PC-3 (cell line): Measurements from ENCODE around the gene RDX.

Experiments
- EZH2 ChIP-seq: fragments of 300-600 bp; sonication (generic); IDR thresholded peaks from one replicate; pipeline ENCODE4 v1.6.1; 2017; ENCODE audit warnings: antibody characterized with exemption, mild to moderate bottlenecking, low read length; ENCODE audit not compliant: unreplicated experiment
- TF ChIP-seq, protein P1 (sequence below): fragments of 300-600 bp; sonication (generic); conservative IDR thresholded peaks from 2 replicates; pipeline ENCODE4 v1.5.1; 2017; ENCODE audit warnings: antibody characterized with exemption, low read depth, mild to moderate bottlenecking, low read length

DNA sequence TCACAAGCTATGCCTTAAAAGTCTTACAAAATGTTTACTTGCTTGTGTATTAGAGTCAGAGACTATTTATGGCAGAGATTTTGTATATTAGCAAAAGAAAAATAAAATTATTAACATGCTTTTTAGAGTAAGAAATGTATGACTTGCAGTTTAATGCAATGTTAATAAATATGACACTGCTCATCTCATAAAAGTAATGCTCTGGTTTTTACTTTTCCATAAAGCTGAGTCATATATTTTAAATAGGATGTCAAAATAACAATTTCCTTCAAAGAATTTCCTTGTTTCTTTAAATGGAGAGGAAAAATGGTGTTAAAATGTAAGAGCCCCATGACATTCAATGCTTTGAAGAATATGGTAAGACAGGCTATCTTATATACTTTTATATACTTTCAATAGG is 16.3 kb upstream of the RDX start:
- TF ChIP-seq, protein P1, sequence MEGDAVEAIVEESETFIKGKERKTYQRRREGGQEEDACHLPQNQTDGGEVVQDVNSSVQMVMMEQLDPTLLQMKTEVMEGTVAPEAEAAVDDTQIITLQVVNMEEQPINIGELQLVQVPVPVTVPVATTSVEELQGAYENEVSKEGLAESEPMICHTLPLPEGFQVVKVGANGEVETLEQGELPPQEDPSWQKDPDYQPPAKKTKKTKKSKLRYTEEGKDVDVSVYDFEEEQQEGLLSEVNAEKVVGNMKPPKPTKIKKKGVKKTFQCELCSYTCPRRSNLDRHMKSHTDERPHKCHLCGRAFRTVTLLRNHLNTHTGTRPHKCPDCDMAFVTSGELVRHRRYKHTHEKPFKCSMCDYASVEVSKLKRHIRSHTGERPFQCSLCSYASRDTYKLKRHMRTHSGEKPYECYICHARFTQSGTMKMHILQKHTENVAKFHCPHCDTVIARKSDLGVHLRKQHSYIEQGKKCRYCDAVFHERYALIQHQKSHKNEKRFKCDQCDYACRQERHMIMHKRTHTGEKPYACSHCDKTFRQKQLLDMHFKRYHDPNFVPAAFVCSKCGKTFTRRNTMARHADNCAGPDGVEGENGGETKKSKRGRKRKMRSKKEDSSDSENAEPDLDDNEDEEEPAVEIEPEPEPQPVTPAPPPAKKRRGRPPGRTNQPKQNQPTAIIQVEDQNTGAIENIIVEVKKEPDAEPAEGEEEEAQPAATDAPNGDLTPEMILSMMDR, result no peak
- no peak for TF ChIP-seq EZH2
